Measurements from ENCODE around the gene S1PR4.
"Not testable (repeated sequence)": the region's sequence is repeated elsewhere in the genome, so short reads cannot be mapped to it uniquely, and the experiment has no call there.

Gene S1PR4

DNA sequence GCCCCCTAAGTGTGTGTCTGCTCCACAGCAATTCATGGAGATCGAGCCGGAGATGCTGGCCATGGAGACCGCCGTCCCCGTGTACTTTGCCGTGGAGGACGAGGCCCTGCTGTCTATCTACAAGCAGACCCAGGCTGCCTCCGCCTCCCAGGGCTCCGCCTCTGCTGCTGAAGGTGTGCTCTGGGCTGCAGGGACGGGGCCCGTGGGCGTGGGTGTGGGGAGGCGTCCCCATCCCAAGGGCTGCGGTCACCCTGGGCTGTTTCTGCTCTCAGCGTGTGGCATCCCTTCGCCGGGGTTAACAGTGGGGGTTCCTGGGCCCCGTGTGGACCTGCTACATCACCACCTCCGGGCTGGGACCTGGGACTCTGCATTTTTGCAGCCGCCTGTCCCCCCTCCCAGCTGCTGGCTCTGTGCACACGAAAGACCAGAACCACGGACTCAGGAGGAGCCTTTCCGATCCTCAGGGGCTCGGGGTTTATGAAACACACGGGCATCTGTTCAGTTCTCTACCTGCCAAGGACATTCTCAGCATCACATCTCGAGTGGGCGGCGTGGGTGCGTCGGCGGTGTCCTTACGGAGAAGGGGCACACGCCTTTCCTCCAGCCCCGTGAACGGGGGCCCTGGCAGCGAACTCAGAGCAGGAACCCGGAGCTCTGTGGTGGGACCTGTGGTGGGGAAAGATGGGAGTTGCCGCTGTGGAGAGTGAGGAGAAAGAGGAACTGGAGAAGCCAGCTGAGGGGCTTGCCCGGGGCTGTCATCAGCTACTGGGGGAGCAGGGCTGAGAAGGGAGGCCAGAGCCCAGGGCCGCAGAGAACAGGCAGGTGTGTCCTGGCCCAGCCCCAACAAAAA lies 14.9 kb downstream of the S1PR4 start:
- Histone ChIP-seq H3K36me3 (ENCODE audit: control insufficient read depth, low read depth, low read length) (no peaks in the 10 kb centered on the region), H3K4me1 (ENCODE audit: control insufficient read depth, low read depth, low read length) (no peaks in the 10 kb centered on the region)

DNA sequence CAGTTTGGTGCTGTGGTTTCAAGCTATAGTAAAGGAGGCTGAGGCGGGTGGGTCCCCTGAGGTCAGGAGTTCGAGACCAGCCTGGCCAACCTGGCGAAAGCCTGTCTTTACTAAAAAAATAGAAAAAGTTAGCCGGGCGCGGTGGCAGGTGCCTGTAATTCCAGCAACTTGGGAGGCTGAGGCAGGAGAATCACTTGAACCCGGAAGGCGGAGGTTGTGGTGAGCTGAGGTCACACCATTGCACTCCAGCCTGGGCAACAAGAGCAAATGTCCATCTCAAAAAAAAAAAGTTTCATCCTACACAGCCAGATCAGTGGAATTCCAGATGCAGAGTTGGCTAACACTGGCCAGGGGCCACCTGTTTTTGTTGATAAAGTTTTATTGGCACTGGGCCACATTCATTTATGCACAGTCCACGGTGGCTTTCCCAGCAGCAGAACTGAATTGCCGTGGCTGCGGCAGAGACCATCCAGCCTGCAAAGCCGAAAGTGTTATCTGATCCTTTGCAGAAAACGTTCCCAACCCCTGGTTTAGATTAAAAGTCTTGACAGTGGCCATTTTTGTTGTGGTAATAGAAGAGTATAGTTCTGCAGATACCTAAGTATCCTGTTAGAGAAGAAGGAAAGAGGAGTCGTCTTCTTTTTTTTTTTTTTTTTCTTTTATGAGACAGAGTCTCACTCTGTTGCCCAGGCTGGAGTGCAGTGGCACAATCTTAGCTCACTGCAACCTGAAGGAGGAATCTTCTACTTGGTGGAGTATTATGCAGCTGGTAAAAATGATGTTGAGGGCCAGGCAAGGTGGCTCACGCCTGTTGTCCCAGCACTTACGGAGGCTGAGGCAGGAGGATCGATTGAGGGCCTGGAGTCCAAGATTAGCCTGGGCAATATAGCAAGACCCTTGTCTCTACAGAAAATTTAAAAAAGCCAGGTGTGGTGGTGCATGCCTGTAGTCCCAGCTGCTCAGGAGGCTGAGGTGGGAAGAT lies 15.8 kb downstream of the S1PR4 start:
- Histone ChIP-seq H3K27me3 (ENCODE audit: control insufficient read depth, insufficient read depth, low read length) (no peaks in the 10 kb centered on the region), H3K9me3 (ENCODE audit: control insufficient read depth, low read depth, low read length) (no peaks in the 10 kb centered on the region), H3K4me3 (ENCODE audit: low read length) (no peak overlapping the region), H3K4me1 (ENCODE audit: control insufficient read depth, low read depth, low read length) (no peaks in the 10 kb centered on the region), H3K9ac (ENCODE audit: low read length) (no peak overlapping the region), H3K27ac (ENCODE audit: low read length) (no peak overlapping the region), H3K36me3 (ENCODE audit: control insufficient read depth, low read depth, low read length) (no peaks in the 10 kb centered on the region)

More for the DNA sequence above, 14.9 kb downstream of the S1PR4 start:
- H3K27ac ChIP-seq (ENCODE audit: low read length): no peak overlapping the region
- H3K27me3 ChIP-seq (ENCODE audit: control insufficient read depth, insufficient read depth, low read length): no peaks in the 10 kb centered on the region
- no peaks in the 10 kb centered on the region for H3K9me3 ChIP-seq (ENCODE audit: control insufficient read depth, low read depth, low read length)
- no peak overlapping the region for H3K9ac ChIP-seq (ENCODE audit: low read length)
- no peak overlapping the region for H3K4me3 ChIP-seq (ENCODE audit: low read length)

DNA sequence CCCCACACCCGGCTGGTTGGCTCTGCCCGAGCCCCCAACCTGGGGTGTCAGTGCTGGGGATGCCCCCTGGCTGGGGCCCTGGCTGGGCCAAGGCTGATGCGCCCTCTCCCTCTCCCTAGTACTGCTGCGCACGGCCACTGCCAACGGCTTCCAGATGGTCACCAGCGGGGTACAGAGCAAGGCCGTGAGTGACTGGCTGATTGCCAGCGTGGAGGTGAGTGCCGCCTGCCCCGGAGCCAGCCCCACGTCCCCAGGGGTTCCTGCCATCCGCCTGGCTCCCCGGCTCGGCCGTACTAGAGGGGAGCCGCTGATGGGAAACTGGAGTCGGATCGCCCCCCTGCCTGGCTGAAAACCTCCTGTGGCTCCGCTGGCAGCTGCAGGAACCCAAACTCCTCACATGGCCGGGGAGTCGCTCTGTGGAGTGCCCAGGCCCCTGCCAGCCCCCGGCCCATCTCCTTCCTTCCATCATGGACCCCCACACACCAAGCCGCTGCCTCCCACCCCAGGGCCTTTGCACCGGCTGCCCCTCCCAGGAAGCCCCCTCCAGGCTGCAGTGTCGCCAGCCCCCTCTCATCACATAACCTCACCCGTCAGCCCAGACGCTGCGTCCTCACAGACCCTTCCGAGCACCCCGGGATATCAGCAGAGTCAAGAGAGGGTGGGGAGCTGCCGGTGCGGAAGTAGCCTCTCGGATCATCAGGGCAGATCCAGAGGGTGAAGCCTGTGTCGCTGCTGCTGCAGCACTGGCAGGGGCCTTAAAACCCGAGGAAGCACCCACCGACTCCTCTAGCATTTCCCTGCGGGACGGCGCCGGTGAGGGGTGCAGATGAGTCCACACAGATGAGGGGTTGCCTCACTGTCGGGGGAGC lies 17.7 kb downstream of the S1PR4 start:
- H3K9me3 ChIP-seq (ENCODE audit: control insufficient read depth, low read depth, low read length): no peaks in the 10 kb centered on the region
- H3K36me3 ChIP-seq (ENCODE audit: control insufficient read depth, low read depth, low read length): no peaks in the 10 kb centered on the region
- no peak overlapping the region for H3K9ac ChIP-seq (ENCODE audit: low read length)

DNA sequence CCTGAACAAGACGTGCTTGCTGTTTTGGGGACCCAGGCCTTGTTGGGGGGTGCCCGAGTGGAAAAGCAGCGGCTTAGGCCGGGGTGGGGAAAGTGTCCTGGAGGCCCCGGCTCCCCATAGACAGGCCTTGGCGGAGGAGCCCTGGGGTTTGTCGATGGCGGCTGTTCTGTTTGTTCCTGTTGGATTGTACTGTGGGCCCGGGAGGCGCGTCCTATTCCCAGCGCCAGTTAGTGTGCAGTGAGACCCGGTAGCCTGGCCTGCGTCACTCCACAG lies 18.3 kb downstream of the S1PR4 start:
- Histone ChIP-seq H3K27ac (ENCODE audit: low read length) (no peak overlapping the region), H3K4me1 (ENCODE audit: control insufficient read depth, low read depth, low read length) (no peaks in the 10 kb centered on the region), H3K9me3 (ENCODE audit: control insufficient read depth, low read depth, low read length) (no peaks in the 10 kb centered on the region), H3K9ac (ENCODE audit: low read length) (no peak overlapping the region), H3K4me3 (ENCODE audit: low read length) (no peak overlapping the region), H3K27me3 (ENCODE audit: control insufficient read depth, insufficient read depth, low read length) (no peaks in the 10 kb centered on the region), H3K36me3 (ENCODE audit: control insufficient read depth, low read depth, low read length) (peaks cover 1% of the 10 kb centered on the region)

More for the DNA sequence above, 17.7 kb downstream of the S1PR4 start:
- no peaks in the 10 kb centered on the region for H3K4me1 ChIP-seq (ENCODE audit: control insufficient read depth, low read depth, low read length)
- H3K27me3 ChIP-seq (ENCODE audit: control insufficient read depth, insufficient read depth, low read length): no peaks in the 10 kb centered on the region
- H3K27ac ChIP-seq (ENCODE audit: low read length): no peak overlapping the region
- H3K4me3 ChIP-seq (ENCODE audit: low read length): no peak overlapping the region

DNA sequence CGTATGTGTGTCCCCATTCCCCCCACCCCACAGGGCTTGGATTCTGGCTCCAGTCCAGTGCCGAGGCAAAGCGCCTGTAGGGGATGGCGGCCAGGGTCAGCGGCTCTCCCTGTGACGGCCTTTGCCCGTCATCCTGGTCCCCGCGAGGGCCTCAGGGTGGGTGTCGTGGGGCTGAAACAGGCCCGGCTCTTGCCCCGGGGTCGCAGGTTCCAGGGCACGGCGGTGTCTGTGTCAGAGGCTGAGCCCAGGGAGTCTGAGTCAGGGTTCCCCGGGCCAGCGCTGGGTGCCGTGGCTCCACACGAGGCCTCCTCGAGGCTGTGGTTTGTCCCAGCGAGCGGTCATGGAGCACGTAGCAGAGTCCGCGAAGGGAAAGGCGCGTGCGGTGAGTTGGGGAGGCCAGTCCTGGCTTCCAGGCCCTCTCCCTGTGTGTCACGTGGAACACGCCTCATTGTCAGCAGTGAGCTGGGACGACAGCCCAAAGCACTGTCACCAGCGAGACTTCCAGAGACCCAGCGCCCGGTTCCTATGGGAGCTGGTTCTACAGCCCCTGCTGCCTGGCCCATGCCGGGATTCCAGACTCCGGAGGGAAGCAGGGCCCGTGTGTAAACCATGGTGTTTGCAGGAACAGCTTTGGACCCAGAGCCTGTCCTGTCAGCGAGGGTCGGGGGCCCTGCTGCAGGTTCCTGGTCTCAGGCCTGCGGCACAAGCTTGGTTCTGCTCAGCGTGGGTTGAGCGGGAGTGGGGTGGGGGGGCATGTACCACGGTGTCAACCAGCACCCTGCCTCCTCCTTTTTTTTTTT lies 20.5 kb downstream of the S1PR4 start:
- H3K27me3 ChIP-seq (ENCODE audit: control insufficient read depth, insufficient read depth, low read length): no peaks in the 10 kb centered on the region
- H3K36me3 ChIP-seq (ENCODE audit: control insufficient read depth, low read depth, low read length): peaks cover 5% of the 10 kb centered on the region
- H3K9ac ChIP-seq (ENCODE audit: low read length): no peak overlapping the region
- H3K27ac ChIP-seq (ENCODE audit: low read length): no peak overlapping the region
- H3K9me3 ChIP-seq (ENCODE audit: control insufficient read depth, low read depth, low read length): no peaks in the 10 kb centered on the region
- H3K4me1 ChIP-seq (ENCODE audit: control insufficient read depth, low read depth, low read length): no peaks in the 10 kb centered on the region
- no peak overlapping the region for H3K4me3 ChIP-seq (ENCODE audit: low read length)

DNA sequence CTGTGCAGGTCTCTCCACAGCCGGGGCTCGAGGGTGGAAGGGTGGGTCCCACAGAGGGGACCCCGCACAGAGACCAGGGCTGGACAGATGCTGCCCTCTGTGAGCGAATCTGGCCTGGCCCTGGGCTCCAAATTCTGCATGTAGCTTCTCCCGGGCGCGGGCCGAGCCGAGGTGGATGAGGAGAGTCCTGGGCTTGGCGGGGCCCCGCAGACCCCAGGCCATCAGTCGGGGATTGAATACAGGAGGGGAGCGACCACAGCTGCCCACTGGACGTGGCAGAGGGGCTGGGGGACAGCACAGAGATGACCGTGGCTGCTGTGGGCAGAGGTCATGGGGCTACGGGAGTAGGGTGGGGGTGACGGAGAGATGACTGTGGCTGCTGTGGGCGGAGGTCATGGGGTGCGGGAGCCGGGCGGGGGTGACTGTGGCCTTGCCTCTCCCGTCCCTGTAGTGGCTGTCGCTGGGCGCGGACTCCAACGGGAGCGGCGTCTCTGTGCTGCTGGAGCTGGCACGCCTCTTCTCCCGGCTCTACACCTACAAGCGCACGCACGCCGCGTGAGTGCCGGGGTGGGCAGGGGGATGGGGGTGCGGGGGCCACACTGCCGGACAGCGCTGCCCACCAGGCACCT lies 22.6 kb downstream of the S1PR4 start:
- Histone ChIP-seq H3K27ac (ENCODE audit: low read length) (no peak overlapping the region), H3K27me3 (ENCODE audit: control insufficient read depth, insufficient read depth, low read length) (no peaks in the 10 kb centered on the region), H3K9ac (ENCODE audit: low read length) (no peak overlapping the region), H3K36me3 (ENCODE audit: control insufficient read depth, low read depth, low read length) (peaks cover 11% of the 10 kb centered on the region), H3K4me1 (ENCODE audit: control insufficient read depth, low read depth, low read length) (no peaks in the 10 kb centered on the region), H3K4me3 (ENCODE audit: low read length) (no peak overlapping the region), H3K9me3 (ENCODE audit: control insufficient read depth, low read depth, low read length) (no peaks in the 10 kb centered on the region)

DNA sequence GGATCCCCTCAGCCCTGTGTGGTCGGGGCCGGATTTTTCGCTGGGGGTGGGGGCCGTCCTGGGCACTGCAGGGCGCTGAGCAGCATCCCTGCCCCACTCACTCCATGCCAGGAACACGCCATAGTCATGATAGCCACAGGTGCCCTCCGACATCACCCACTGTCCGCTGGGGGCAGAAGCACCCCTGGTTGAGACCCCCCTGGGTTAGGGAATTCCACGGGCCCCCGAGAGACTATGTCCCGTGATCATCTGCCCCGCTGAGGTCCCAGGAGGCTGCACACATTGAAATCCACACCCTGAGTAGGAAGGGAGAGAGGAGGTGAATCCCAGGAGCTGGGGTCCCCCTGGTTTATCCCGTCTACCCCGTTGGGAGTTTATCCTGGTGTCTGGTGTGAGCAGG lies 23.3 kb downstream of the S1PR4 start:
- H3K9ac ChIP-seq (ENCODE audit: low read length): no peak overlapping the region
- no peaks in the 10 kb centered on the region for H3K9me3 ChIP-seq (ENCODE audit: control insufficient read depth, low read depth, low read length)
- peaks cover 15% of the 10 kb centered on the region for H3K36me3 ChIP-seq (ENCODE audit: control insufficient read depth, low read depth, low read length)
- H3K27ac ChIP-seq (ENCODE audit: low read length): no peak overlapping the region
- H3K4me3 ChIP-seq (ENCODE audit: low read length): no peak overlapping the region
- H3K4me1 ChIP-seq (ENCODE audit: control insufficient read depth, low read depth, low read length): no peaks in the 10 kb centered on the region
- H3K27me3 ChIP-seq (ENCODE audit: control insufficient read depth, insufficient read depth, low read length): no peaks in the 10 kb centered on the region

DNA sequence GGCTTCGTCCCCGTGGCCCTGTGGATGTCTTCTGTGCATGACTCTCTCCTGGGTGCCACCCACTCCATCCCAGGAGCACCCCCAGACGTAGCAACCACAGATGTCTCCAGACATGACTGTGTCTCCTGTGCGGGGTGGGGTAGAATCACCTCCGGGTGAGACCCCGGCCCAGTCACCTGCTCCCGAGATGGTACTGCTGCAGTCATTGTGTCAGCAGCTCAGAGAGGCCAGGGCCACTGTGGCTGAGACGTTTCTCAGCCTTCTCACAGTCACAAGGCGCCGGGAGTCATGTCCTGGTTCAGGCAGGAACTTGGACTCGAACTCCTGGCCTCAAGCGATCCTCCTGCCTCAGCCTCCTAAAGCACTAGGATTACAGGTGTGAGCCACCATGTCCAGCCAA lies 23.8 kb downstream of the S1PR4 start:
- no peaks in the 10 kb centered on the region for H3K9me3 ChIP-seq (ENCODE audit: control insufficient read depth, low read depth, low read length)
- no peak overlapping the region for H3K27ac ChIP-seq (ENCODE audit: low read length)
- H3K36me3 ChIP-seq (ENCODE audit: control insufficient read depth, low read depth, low read length): peaks cover 20% of the 10 kb centered on the region
- no peak overlapping the region for H3K9ac ChIP-seq (ENCODE audit: low read length)
- no peaks in the 10 kb centered on the region for H3K4me1 ChIP-seq (ENCODE audit: control insufficient read depth, low read depth, low read length)
- no peaks in the 10 kb centered on the region for H3K27me3 ChIP-seq (ENCODE audit: control insufficient read depth, insufficient read depth, low read length)
- H3K4me3 ChIP-seq (ENCODE audit: low read length): no peak overlapping the region

DNA sequence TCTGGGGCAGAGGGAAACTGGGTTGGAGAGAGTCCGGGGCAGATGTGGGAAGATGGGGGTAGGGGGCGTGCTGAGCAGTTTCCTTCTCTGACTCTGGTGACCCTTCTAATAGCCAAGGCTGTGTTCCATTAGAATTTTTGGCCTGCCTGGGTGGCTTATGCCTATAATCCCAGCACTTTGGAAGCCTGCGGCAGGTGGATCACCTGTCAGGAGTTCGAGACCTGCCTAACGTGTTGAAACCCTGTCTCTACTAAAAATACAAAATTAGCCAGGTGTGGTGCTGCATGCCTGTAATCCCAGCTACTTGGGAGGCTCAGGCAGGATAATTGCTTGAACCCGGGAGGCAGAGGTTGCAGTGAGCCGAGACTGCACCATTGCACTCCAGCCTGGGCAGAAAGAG lies 24.3 kb downstream of the S1PR4 start:
- peaks cover 20% of the 10 kb centered on the region for H3K36me3 ChIP-seq (ENCODE audit: control insufficient read depth, low read depth, low read length)
- not testable (repeated sequence) for H3K27me3 ChIP-seq (ENCODE audit: control insufficient read depth, insufficient read depth, low read length); H3K27ac ChIP-seq (ENCODE audit: low read length); H3K4me1 ChIP-seq (ENCODE audit: control insufficient read depth, low read depth, low read length); H3K9ac ChIP-seq (ENCODE audit: low read length); H3K9me3 ChIP-seq (ENCODE audit: control insufficient read depth, low read depth, low read length); H3K4me3 ChIP-seq (ENCODE audit: low read length)

DNA sequence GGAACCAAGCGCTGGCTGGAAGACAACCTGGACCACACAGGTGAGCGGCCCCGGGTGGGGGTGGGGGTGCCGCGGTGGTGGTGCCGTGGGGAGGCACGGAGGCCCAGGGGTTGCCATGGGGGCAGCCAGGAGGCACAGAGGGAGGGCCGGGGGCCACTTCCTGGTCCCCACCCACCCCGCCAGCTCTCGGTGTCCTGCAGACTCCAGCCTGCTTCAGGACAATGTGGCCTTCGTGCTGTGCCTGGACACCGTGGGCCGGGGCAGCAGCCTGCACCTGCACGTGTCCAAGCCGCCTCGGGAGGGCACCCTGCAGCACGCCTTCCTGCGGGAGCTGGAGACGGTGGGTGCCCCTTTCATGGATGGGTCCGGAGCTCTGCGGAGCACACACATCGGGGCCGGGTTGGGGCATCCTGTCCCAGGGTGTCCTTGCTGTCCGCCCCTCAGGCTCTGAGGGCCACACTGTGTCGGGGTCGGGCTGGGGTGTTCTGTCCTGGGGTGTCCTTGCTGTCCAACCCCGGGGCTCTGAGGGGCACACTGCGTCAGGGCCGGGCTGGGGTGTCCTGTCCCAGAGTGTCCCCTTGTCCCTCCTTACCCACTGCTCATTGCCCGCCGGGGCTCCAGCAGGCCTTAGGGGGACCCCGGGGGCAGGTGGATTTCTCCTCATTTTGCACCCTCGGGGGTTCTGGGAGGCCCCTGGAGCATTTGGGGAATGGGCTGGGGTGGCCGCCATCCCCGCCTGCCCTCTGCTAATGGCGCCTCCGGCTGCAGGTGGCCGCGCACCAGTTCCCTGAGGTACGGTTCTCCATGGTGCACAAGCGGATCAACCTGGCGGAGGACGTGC lies 25.5 kb downstream of the S1PR4 start:
- H3K4me3 ChIP-seq (ENCODE audit: low read length): no peak overlapping the region
- H3K4me1 ChIP-seq (ENCODE audit: control insufficient read depth, low read depth, low read length): no peaks in the 10 kb centered on the region
- no peaks in the 10 kb centered on the region for H3K27me3 ChIP-seq (ENCODE audit: control insufficient read depth, insufficient read depth, low read length)
- H3K9ac ChIP-seq (ENCODE audit: low read length): no peak overlapping the region
- H3K9me3 ChIP-seq (ENCODE audit: control insufficient read depth, low read depth, low read length): no peaks in the 10 kb centered on the region
- no peak overlapping the region for H3K27ac ChIP-seq (ENCODE audit: low read length)
- H3K36me3 ChIP-seq (ENCODE audit: control insufficient read depth, low read depth, low read length): peaks cover 25% of the 10 kb centered on the region
